HuH-7.5 (cell line): ENCODE measurements around the gene CPN1.
A peak's percentile ranks its signal among the peaks of the same experiment; 100 is the strongest.
"Not testable (repeated sequence)": the region's sequence is repeated elsewhere in the genome, so short reads cannot be mapped to it uniquely, and the experiment has no call there.

Source experiments
- DNase-seq: peaks from one replicate; pipeline ENCODE4 v3.0.0; 2011; ENCODE audit warnings: low spot score

CPN1 gene

GRCh38 chr10:100021322-100021721 is 60.3 kb downstream of the CPN1 start:
- DNase-seq: no peak

- no peak for DNase-seq
Measured at GRCh38 chr10:100020886-100021253, 60.8 kb downstream of the CPN1 start.

DNA sequence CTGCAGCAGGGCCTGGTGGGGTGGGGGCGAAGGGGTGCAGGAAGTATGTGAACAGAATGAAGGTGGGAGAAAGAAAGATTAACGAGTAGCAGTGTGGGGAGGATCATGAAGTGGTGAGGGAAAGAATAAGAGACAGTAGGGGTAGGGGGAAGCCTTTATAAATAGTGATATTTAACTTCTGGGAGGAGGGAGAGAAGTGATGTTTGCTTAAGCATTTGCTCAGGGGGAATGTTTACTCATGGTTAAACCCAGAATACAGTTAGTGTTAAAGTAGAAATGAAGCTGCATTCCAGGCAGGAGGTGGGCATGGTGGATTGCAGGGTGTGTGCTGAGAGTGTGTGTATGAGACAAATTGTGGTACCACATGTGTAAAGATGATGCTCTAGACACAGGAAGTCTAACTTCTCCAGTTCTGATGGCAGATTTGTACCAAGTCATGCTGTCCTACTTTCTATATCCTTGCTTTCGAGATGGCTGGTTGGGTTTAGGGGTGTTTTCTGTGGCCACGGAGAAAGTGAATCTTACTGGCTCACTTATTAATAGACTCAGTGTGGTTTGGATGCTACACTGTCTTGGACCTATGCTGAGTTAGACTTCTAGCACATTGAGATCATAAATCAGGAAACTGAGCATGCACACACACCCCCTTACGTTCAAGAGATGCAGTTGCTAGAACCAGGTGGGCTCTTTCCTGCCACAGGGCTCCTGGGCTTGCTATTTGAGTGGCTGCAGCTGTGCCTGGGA is 61.4 kb downstream of the CPN1 start:
- DNase-seq: peak; percentile 44

- peak; percentile 37 for DNase-seq
Measured at GRCh38 chr10:100019787-100020141, 61.9 kb downstream of the CPN1 start.

- no peak for DNase-seq
Measured at GRCh38 chr10:100014071-100014762, 67.5 kb downstream of the CPN1 start.

DNA sequence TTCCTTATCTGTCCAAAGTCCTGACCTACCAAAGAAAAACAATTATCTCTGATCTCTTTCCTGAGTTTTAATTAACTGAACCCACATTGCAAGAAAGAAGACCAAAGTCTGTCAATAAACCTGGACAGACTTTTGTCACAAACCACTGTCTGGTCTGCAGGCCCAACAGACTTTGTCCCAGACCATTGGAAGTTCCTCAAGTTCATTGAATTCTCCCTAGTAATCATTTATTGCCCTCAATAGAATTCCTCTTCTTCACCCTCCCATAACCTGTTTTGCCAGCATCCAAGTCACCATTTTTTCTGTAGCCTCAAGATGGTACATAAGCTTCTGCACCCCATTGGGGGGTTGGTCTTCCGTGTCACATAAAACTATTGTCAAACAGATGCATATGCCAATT is 68.0 kb downstream of the CPN1 start:
- no peak for DNase-seq

DNA sequence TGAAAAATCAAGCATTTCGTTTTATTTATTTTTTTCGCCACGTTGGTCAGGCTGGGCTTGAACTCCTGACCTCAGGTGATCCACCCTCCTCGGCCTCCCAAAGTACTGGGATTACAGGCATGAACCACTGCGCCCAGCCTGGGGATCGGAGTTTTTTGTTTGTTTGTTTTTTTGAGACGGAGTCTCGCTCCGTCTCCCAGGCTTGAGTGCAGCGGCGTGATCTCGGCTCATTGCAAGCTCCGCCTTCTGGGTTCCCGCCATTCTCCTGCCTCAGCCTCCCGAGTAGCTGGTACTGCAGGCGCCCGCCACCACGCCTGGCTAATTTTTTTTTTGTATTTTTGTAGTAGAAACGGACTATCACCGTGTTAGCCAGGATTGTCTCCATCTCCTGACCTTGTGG is 69.8 kb downstream of the CPN1 start:
- not testable (repeated sequence) for DNase-seq

GRCh38 chr10:100009793-100010676 is 71.6 kb downstream of the CPN1 start, which contains the start of gene DNMBP:
Gene DNMBP, minus strand, starts transcription at chr10:100009947. Its CDS starts 37,823 bp downstream, at chr10:99972124.
- peak; percentile 91 for DNase-seq

DNA sequence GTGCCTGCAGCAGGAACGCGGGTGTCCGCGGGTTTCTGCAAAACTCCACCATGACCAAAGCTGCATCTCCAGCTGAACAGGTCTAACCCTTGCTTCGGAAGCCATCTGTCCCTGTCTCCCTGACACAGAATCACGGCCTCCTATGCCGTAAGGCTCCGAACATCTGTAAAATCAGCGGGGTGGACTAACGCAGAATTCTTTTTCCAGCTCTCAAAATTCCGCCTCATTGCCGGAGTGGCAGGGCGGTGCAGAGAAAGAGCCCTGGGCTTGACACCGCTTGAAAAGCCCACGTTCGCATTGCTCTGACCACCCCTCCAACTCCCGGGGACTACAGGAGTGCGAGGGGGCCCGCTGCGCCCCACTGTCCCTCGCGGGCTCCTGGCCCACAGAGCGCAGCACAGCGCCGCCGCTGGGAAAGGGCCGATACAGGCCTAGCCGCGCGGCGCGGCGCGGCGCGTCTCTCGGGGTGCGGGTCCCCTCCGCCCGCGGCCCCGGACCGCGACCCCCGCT is 72.3 kb downstream of the CPN1 start:
- peak; percentile 64 for DNase-seq

DNA sequence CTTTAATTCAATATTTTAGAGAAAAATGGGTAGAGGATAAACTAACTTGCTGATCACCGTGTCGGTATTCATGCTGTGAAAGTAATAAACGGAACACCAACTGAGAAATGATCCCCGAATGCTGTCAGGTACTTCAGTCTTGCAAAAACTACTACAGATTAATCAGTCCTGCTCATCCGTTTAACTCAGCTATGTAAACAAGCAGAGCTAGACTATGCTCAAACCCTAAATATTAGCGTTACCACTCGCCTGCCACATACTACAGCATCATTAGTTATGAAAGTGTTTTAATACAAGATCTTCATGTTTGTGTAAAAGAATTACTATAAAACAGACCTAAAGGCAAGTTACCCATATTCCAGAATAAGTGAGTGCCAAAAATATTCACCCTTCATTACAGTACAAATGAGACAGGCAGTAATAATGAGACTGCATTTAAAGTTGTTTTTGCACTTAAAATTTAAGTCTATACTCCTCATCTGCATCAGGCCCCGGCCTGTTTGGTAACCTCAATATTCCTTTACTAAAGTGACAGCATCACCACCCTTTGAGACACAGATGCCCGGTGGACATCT is 72.9 kb downstream of the CPN1 start:
- no peak for DNase-seq

GRCh38 chr10:100008142-100008522 is 73.5 kb downstream of the CPN1 start:
- DNase-seq: no peak

GRCh38 chr10:100007231-100008141 is 74.2 kb downstream of the CPN1 start:
- no peak for DNase-seq

DNA sequence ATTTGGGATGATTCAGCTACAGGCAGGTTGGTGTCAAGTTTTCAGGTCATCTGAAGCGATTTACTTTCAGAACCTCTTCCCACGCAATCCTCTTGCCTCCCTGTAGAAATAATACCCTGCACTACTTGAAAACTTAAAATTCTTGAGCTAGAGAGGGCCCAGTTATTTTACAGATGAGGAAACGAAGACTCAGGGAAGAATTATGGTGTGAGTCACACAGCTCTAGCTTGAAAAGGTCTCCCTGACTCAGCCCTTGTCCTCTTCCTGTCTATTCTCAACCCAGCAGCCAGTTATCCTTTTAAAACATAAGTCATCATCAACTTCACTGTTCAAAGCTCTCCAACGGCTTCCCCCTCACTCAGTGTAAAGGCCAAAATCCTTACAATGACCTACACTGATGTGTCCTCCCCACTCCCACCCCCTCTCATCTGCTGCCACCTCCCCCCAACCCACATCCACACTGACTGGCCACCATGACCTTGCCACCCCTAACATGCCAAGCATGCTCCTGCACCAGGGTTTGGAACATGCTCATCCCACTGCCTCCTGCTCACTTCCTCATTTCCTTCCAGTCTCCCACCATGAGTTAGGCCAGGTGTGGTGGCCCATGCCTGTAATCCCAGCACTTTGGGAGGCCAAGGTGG is 75.3 kb downstream of the CPN1 start:
- DNase-seq: no peak

DNA sequence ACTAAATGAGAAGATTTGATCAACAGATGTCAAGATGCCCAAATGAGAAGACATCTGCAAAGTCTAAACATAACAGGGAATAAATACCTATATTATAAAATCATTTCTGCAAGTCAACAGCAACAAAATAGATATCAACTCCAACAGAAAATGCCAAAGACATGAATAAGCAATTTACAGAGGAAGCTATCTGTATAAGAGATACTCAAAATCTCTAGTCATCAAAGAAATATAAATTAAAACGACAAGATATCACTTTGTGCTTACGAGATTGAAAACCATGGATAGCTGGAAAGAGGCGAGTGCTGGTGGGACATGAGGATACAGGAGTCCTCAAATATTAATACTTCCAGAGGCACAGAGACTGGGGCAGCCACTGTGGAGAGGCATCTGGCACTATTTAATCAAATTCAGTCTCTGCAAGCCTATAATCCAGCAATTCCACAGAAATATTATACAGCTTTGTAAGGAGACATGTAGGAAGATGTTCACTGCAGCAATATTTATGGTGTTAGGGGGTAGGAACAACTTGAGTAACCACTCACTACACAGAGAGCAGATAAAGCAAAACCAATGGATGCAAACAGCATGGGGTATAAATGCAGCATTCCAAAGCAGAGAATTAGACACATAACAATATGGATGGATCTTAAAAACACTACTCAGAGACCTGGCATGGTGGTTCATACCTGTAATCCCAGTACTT is 76.7 kb downstream of the CPN1 start:
- DNase-seq: no peak

GRCh38 chr10:100000109-100000644 is 81.5 kb downstream of the CPN1 start:
- DNase-seq: no peak

- no peak for DNase-seq
Measured at GRCh38 chr10:99999319-100000108, 82.2 kb downstream of the CPN1 start.

DNA sequence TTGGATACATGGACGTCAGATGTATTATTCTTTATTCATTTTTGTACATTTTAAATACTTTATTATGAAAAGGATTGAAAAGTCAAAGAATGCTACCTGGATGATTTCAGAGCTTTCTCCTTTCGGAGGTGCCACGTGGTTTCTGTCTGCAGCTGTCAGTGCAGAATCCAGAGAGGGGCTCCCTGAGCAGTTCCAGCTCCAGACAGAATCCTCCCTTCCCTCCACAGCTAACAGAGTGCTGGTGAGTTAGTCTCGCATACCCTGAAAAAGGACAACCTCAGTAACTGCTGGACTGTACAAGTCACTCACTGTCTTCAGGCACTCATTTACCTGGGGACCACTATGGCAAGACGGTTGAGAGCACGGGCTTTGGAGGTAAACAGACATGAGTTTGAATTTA is 82.8 kb downstream of the CPN1 start:
- no peak for DNase-seq

DNA sequence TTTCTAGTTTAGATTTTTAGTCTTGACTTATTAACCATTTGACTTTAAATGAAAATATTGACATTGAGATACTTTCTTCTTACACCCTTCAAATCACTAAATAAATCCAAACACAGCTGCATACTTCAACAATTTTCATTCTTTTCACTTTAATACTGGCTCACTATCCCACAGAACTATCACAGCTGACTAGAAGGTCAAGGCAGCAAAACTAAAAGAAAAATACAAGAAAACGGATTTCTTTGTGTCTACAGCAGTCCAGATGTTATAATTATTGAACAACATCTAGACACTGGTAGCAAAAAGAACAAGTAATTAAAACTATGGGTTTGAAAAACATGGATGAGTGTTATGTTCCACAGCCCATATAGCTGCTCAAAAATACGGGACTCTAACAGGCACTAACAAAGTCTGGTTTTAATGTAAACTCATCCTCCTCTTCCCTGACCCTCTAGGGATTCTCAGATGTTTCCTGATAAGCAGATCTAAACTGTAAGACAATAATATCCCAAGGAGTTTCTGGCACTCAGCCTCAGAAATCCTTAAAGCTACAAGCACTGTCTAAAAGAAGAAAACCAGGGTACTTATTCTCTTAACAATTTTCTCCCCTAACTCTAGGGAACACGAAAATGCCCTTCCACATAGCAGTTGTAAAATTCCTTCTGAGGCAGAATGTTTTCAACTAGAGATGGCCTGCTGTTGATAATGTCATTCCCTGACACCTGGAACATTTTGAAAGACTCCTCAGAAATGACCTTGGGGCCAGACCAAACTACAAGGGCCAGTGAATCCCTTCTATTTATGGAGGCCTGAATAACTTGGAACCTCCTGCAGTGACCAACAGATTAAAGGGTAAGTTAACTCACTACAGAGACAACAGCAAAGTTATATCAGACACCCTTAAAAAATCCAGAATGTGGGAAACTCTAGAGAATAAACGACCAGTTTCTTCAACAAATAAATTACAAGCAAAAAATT is 84.7 kb downstream of the CPN1 start:
- DNase-seq: no peak
